Measurements from ENCODE around the gene ABCB11. TPM values are rescaled to one million over a fixed set of nuclear protein-coding genes. Genes with fewer than 3 reads are reported as not detected.

The ABCB11 gene
- total RNA-seq, 1 experiment from 2014 or later, result not detected

DNA sequence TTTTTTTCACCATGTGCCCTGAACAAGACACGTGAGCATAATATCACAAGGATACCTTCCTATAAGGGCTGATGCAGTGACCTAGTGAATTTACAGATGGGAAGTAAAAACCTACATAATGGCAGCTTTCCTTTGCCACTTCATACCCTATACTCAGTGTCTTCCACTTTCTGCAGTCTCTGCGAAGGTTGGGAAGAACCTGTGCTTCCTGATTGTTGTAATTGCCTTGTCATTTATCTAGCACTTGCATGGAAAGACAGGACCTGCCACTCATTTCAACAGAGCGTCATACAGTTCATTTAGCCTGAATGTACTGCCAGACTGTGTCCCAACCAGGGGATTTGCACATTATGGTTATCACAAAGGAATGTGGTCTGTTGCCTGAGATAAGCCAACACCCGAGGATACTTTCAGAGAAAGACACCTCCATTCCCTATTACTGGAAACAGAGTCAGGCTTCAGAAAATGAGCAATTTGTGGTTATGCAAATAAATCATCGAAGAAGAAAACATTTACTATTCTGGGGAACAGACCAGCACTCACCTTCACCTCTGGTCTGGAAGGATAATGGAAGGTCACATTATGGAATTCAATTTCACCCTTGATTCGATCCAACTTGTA, 55.0 kb downstream of the ABCB11 start:
- no peak for DNase-seq (ENCODE audit: low read depth)

DNA sequence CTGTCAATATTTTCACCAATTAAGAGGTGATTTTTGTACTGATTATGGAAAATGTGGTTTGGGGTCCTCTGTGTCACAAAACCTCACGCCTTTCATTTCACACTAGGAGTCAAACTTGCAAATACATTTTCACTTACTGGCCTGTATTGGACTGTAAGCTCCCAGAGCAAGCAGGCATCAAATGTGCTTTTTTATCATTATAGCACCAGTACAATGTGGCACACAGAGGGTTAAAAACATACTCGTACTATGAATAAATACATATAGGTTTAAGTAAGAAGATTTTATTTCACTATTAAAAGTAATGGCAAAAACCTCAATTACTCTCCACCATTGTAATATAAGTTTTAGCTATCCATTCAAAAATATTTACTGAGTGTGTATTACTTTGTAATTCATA, 56.7 kb downstream of the ABCB11 start:
- DNase-seq (ENCODE audit: low read depth), result no peak

DNA sequence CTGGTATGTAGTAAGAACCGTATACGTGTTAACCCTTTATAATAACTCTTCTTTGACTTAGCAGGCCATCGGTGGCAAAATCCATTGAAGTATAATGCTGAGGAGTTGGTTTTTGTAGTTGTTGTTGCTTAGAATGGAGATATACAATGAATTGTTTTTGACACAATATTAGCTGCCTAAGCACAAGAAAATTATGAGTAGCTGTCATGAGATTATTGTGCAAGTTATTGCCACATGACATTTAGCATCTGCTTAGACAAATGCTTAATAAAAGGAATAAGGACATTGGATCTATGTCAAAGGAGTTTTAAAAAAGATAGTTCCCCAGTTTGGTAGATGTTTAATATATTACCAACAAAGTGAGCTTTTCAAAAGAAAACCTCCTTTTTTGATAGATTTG, 59.9 kb downstream of the ABCB11 start:
- DNase-seq (ENCODE audit: low read depth), result no peak

DNA sequence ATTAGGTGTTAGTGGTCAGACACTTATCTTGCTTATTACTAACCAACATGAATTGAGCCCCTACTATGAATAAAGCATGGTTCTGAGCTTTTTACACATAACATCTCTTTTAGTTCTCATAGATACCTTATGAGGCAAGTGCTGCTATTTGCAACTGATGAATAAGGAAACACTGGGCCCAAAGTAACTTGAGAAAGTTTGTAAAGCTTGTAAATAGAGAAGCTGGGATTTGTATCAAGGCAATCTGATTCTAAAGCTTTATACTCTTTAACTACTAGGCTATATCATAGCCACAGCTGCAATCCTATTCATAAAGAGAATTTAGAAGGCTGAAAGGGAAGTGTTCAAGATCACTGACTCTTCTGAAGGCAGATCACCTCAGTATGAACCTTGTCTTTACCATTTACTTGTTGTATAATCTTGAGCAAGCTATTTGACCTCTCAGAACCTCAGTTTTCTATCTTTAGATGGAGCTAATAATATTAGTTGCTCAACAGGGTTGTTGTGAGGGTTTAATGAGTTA, 60.4 kb downstream of the ABCB11 start:
- DNase-seq (ENCODE audit: low read depth), result no peak

DNA sequence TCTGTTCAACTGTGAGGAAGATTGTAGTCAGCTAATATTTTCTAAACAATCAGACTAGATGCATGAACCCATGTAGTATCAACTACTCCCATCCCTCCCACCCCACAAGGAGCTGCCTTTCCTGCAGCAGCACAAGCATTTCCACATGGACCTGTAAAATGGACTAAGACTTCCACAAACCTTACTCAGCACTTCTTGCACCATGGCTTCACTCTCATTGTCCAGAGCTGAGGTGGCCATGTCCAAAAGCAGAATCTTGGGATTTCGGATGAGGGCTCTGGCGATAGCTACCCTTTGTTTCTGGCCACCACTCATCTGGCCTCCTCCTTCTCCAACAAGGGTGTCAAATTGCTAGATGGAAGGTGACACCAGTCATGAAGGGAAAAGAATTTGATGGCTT, 61.3 kb downstream of the ABCB11 start:
- no peak for DNase-seq (ENCODE audit: low read depth)

DNA sequence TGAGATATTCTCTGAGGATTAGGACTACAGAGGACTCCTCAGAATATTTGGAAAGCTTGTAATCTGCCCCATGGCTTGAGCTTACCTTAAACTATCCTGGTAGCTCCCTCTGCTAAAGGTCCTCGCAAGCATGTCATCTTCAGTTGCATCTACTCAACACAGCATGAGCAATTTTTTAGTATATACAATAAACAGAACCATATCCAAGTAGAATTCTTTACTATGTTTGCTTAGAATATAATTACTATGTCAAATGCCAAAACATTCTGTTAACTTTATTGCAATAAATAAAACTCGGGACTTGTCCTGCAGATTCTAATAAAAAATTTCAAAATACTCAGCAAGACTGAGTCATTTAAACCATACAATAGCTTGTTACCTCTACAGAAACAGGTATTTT, 62.8 kb downstream of the ABCB11 start:
- no peak for DNase-seq (ENCODE audit: low read depth)

DNA sequence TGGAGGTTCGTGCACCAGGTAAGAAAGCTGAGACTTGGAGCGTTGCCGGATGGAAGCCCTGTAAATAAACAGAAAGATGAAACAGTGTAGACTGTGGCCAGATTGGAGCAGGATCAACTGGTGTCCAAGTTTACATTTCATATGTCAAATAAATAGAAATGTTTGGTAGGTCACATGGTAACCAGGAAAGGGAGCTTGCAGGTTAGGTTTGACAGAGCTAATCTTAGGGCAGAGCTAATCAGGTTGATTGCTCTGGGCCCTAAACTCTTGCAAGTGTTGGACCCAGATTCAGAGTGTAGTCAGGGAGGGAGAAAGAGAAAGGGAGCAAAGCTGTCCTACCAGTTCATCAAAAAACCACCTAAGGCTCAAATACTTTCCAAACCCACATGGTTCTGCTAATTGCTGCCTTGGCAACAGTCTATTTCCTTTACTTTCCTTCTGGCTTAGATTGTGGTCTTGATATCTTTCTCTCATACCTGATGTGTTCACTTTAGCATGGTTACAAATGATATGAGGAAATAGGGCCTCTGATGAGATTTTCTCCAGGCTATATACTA, 66.8 kb downstream of the ABCB11 start:
- no peak for DNase-seq (ENCODE audit: low read depth)

DNA sequence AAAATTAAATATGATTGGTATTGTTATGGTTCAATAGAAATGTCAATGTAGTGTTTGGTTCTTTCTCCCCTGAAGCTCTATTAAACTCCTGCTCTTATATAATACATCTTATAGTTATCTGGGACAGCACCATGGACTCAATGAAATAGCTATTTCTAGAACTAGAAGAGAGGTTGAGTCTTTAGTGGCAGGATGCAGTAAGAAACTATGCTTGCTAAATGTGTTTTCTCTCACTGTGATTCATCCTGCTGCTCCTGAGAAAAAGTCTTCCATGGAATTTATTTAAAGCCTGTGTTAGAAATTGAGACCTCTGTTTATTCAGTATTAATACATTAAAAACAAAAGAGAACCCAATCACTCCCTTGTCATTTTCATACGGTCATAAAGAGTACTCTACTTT, 68.5 kb downstream of the ABCB11 start:
- no peak for DNase-seq (ENCODE audit: low read depth)

DNA sequence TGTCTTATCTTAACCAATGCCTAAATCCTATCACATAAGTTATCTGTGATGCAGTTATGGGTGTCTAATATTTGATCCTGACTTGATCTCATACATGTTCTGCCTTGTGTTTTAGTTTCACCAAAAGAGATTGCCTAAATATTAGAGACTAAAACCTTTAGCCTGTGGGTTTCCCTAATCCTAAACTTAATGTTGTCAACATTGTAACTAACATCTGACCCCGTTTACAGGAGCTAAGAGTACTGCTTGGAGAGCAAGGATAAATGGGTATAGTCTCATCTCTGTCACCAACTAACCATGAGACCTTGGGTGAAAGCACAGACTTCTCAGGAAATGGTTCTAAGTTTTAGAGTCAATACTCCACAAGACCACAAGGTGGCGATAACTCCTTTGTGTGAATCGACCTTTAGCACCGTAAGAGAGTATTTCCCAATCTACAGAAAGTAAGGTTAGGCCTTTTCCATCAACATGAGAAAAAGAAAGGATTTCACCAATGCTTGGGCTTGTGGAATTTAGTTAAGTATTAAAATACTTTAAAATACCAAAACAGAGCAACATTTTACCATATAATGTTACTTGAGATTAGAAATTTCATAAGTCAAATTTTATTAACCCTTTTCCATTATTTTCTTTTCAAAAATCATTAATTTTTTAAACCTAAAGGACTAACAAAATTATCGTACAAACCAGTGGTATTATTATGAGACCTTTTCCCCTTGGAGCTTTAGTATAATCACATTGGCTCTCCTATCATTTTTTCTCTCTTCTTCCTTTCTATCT, 69.5 kb downstream of the ABCB11 start:
- DNase-seq (ENCODE audit: low read depth), result peak; percentile 79

DNA sequence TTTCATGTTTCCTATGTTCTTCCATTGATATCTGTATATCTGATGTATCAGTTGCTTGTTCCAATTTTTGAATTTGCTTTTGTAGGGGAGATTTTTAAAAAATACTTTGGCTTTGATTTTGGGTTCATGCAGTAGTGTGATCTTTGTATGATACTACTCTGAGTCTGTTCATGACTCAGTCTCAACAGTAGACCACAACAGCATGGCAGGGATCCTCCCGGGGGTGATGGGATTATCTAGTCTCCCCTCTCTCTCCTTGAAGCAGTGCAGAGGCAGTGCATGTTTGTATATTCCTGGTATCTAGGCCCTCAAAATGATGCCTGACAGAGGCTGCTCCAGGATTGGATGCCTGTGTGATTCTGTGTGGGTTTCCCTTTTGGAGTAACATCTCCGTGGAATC, 74.7 kb downstream of the ABCB11 start:
- no peak for DNase-seq (ENCODE audit: low read depth)

DNA sequence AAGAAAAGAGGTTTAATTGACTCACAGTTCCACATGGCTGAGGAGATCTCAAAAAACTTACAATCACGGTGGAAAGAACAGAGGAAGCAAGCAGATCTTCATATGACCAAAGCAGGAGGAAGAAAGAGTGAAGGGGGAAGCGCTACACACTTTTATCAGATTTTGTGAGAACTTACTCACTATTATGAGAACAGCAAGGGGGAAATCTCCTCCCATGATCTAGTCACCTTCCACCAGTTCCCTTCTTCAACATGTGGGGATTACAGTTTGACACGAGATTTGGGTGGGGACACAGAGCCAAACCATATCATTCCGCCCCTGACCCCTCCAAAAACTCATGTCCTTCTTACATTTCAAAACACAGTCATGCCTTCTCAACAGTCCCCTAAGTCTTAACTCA, 75.8 kb downstream of the ABCB11 start:
- DNase-seq (ENCODE audit: low read depth), result no peak

DNA sequence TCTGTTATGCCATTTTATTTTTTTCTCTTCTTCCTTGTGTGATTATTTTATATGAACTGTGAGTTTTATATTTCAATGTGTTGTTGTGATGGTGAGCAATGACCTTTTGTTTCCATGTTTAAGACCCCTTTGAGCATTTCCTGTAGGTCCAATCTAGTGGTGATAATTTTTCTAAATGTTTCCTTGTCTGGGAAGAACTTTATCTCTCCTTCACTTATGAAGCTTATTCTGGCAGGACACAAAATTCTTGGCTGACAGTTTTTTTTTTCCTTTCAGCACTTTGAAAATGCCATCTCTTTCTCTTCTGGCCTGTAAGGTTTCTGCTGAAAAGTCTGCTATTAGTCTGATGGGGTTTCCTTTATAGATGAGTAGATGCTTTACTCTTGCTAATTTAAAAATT, 76.9 kb downstream of the ABCB11 start:
- DNase-seq (ENCODE audit: low read depth), result no peak

DNA sequence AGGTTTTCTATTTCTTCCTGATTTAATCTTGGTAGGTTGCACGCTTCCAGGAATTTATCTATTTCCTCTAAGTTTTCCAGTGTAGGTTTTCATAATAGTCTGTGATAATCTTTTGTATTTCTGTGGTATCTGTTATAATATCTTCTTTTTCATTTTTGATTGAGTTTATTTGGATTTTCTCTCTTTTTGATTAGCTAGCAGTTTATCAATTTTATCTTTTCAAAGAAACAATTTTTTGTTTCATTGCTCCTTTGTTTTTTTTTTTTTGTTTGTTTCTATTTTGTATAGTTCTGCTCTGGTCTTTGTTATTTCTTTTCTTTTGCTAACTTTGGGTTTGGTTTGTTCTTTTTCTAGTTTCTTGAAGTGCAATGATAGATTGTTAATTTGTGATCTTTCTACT, 78.7 kb downstream of the ABCB11 start:
- no peak for DNase-seq (ENCODE audit: low read depth)

DNA sequence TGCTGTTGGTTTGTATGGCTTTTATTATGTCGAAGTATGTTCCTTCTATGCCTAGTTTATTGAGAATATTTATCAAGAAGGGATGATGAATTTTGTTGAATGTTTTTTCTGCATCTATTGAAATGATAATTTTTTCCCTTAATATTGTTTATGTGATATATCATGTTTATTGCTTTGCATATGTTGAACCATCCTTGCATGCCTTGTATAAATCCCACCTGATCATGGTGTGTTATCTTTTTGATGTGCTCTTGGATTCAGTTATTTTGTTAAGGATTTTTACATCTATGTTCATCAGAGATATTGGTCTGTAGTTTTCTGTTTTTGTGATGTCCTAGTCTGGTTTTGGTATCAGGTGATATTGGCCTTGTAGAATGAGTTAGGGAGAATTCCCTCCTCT, 79.3 kb downstream of the ABCB11 start:
- DNase-seq (ENCODE audit: low read depth), result no peak

DNA sequence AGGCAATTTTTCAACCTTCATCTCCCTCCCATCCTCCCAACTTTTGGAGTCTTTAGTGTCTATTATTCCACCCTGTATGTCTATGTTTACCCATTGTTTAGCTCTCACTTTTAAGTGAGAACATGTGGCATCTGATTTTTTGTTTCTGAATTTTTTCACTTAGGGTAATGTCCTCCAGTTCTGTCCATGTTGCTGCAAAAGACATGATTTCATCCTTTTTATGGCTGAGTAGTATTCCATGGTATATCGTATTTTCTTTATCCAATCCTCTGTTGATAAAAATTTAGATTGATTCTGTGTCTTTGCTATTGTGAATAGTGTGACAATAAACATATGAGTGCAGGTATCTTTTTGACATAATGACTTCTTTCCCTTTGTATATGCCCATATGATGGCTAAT, 81.8 kb downstream of the ABCB11 start:
- no peak for DNase-seq (ENCODE audit: low read depth)

DNA sequence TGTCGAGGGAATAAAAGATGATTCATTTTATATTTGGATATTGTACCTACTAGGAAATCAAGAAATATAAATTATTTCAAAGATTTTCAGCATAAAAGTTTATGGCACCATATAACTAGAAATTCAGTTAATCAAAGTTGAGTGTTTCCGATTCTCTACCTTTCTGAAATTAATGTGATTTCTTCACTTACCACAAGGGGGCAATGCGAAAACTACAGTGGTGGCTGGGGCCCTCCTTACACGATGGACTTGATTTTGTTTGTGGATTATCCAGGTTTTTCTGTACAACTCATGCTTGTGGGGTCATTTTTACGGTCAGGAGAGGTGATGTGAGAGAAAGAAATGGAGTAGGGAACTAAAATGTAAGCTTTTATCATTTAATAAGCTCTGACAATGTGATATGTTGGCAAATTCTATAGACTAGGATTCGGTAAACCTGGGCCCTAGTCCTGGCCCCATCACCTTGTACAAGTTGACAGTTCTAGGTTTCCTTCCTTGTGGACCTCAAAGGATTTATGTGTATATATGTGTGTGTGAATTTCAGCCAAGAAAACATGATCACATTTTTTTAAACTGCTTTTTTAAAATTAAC, 82.4 kb downstream of the ABCB11 start:
- DNase-seq (ENCODE audit: low read depth), result peak; percentile 13

DNA sequence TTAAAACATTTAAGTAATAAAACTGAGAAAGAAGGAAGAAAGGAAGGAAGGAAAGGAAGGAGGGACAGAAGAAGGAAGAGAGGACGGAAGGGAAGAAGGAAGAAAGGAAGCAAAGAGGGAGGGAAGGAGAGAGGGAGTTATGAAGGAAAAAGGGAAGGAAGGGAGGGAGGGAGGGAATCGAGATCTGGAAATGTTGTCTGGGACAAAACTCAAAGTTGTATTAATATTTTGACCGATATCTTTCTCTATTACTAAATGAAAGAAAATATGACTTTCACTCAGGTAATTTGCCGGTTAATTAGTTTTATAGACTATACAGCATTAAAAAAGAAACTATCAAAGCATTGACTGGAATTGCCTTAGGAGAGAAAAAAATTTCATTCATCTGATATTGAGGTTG, 85.6 kb downstream of the ABCB11 start:
- DNase-seq (ENCODE audit: low read depth), result no peak

DNA sequence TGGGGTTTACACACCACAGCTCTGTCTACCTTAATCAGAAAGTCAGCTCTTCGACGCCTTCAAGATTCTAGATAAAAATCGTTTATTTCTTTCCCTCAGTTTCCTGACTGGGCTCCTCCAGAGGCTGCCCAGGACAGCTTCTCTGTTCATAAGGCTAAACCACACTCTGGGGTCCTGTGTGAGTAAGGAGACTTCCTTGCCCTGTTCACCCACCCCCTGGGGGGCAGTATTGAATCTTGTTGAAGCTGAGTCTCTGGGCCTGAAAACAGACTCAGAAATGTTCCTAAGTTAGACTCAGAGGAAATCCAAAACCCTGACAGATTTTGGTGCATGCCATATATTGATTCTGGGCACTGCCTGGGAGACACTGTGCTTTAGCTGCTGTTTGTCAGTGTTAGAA, 87.1 kb downstream of the ABCB11 start:
- no peak for DNase-seq (ENCODE audit: low read depth)

DNA sequence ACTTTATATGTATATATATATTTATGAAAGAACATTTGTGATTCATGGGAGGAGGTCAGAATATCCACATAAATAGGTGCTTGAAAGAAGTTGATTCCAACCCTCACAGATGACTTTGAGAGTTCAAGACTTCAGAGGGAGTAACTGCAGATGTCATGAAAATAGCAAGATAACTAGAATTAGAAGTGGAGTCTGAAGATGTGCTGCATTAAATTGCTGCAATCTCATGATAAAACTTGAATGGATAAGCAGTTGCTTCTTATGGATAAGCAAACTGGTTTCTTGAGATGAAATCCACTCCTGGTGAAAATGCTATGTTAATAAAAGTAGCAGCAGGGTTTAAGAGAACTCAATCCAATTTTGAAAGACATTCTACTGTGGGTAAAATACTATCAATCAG, 89.8 kb downstream of the ABCB11 start:
- DNase-seq (ENCODE audit: low read depth), result no peak

DNA sequence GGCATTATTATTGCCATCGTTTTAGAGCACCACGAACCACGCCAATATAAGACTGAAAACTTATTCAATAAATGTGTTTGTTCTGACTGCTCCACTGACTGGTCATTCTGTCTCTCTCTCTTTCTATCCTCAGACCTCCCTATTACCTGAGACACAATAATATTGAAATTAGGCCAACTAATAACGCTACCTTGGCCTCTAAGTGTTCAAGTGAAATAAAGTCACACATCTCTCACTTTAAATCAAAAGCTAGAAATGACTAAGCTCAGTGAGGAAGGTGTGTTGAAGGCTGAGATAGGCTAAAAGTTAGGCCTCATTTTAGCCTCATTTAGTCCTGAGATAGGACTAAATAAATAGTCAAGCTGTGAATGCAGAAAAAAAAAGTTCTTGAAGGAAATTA, 91.2 kb downstream of the ABCB11 start:
- no peak for DNase-seq (ENCODE audit: low read depth)

DNA sequence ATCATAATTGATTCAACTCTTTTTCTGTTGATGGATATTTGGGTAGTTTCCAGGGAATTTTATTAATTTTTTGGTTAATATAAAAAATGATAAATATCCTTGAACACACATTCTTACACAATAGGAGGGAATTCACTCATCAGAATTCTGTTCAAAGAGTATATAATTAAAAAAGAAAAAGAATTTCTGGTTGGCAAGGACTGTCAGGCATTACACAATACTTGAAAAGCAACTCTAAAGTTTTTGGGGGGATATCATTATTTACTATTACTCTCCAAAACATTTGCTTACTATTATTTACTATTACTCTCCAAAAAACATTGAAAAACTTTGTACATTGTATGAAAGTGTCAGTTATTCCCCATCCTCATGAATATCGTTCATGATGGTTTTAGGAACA, 92.1 kb downstream of the ABCB11 start:
- no peak for DNase-seq (ENCODE audit: low read depth)

DNA sequence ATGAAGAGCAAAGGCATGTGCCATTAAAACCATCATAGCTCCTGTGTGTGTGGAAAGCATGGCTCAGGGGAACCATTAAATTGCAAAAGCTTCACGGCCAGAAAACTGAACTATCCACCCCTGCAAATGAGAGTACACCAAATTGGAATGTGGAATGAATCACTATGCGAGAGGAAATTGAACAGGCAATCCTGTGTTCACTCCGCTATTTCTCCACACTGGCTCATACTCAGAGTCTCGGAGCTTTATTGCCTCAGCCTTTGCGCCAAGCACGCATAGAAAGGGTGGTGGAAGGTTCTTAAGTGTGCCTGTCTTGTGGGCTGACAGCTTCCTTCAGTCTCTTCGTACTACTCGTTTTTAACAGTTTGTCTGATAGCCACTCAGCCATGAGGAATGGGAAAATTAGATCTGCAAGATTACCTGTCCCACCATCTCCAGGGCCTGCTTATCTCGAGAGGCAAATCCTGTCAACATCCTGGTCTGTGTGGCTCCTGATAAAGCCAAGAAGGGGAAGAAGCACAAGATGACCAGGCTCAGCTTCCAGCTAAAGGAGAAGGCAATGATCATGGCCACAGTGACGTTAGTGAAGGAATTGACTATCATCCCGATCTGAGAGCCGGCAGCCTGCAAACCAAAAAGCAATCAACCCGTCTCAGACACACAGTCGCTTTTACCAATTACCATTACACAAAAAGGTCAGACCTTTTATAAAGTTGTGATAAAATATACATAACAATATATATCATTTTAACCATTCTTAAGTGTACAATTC, 95.1 kb downstream of the ABCB11 start:
- peak; percentile 71 for DNase-seq (ENCODE audit: low read depth)

Data from HT1080 (cell line).